HepG2 (cell line): ENCODE measurements around the gene SHBG. TPM values are rescaled to one million over a fixed set of nuclear protein-coding genes. Genes with fewer than 3 reads are reported as not detected.

Experiments
- HIC2 ChIP-seq: sonication (generic); formaldehyde crosslinking; IDR thresholded peaks from 2 replicates; pipeline ENCODE4 v1.9.0; 2022; ENCODE audit warnings: low read depth, missing genetic modification reagents
- IRF2 ChIP-seq: IDR thresholded peaks from 2 replicates; pipeline ENCODE4 v1.6.1; 2018; ENCODE audit warnings: missing genetic modification reagents, missing compliant biosample characterization
- MTA1 ChIP-seq: sonication (generic); formaldehyde crosslinking; IDR thresholded peaks from 2 replicates; pipeline ENCODE4 v1.4.0; 2020; ENCODE audit warnings: missing genetic modification reagents, mild to moderate bottlenecking, borderline replicate concordance
- NFE2L1 ChIP-seq: sonication (generic); formaldehyde crosslinking; IDR thresholded peaks from 2 replicates; pipeline ENCODE4 v1.4.0; 2020; ENCODE audit warnings: missing genetic modification reagents, mild to moderate bottlenecking, borderline replicate concordance
- RBFOX2 ChIP-seq: fragments of 200-400 bp; formaldehyde crosslinking; IDR thresholded peaks from 2 replicates; pipeline ENCODE4 v1.6.1; 2017; ENCODE audit warnings: low read depth, mild to moderate bottlenecking, low read length
- THRA ChIP-seq: sonication (generic); formaldehyde crosslinking; IDR thresholded peaks from 2 replicates; pipeline ENCODE4 v1.4.0; 2020; ENCODE audit warnings: missing genetic modification reagents, borderline replicate concordance
- TSC22D2 ChIP-seq: sonication (generic); formaldehyde crosslinking; IDR thresholded peaks from 2 replicates; pipeline ENCODE4 v1.5.1; 2020; ENCODE audit warnings: missing genetic modification reagents, mild to moderate bottlenecking, borderline replicate concordance
- ZFP36L1 ChIP-seq: sonication (generic); formaldehyde crosslinking; IDR thresholded peaks from 2 replicates; pipeline ENCODE4 v1.8.0; 2022; ENCODE audit warnings: mild to moderate bottlenecking, missing genetic modification reagents, moderate library complexity
- ZFY ChIP-seq: sonication (generic); formaldehyde crosslinking; IDR thresholded peaks from 2 replicates; pipeline ENCODE4 v1.4.0; 2020; ENCODE audit warnings: missing genetic modification reagents
- ZNF10 ChIP-seq: sonication (generic); formaldehyde crosslinking; IDR thresholded peaks from 2 replicates; pipeline ENCODE4 v1.4.0; 2020; ENCODE audit warnings: mild to moderate bottlenecking, low read depth, missing genetic modification reagents, borderline replicate concordance
- ZNF615 ChIP-seq: sonication (generic); formaldehyde crosslinking; IDR thresholded peaks from 2 replicates; pipeline ENCODE4 v1.5.0; 2020; ENCODE audit warnings: mild to moderate bottlenecking, missing genetic modification reagents, borderline replicate concordance
- ZNF850 ChIP-seq: sonication (generic); formaldehyde crosslinking; conservative IDR thresholded peaks from 2 replicates; pipeline ENCODE4 v1.9.0; 2021; ENCODE audit warnings: mild to moderate bottlenecking, missing genetic modification reagents
- ZSCAN20 ChIP-seq: sonication (generic); formaldehyde crosslinking; IDR thresholded peaks from 2 replicates; pipeline ENCODE4 v1.4.0; 2020; ENCODE audit warnings: missing genetic modification reagents, mild to moderate bottlenecking, borderline replicate concordance
- polyA plus RNA-seq, 8 experiments: library from polyadenylated mRNA; depleted of rRNA in 3 of 8; stranded (reverse) in 7 of 8; unstranded in 1 of 8; fragments of >200 nt; fragmentation: Illumina TruSeq in 4 of 8; extraction: Trizol in 4 of 8; gene quantifications; 2 replicates each; pipeline versions ENCODE4 v1.2.1 to v1.2.3, GENCODE V29; 2011 to 2016; ENCODE audit warnings: low read depth in 4 of 8, missing spikeins in 1 of 8, mixed read lengths in 1 of 8; ENCODE audit not compliant: insufficient read depth in 1 of 8
- total RNA-seq, 5 experiments: library from RNA; depleted of rRNA; stranded (reverse); fragments of >200 nt; fragmentation: Illumina TruSeq; extraction: Trizol; gene quantifications; 2 replicates each; pipeline ENCODE4 v1.2.3, GENCODE V29; 2016; ENCODE audit warnings: low read depth in 1 of 5
- TF ChIP-seq, protein P1 (sequence below): sonication (generic); IDR thresholded peaks from 2 replicates; pipeline ENCODE4 v1.6.1; 2016; ENCODE audit warnings: low read depth, borderline replicate concordance
- TF ChIP-seq, protein P2 (sequence below): sonication (generic); formaldehyde crosslinking; IDR thresholded peaks from 2 replicates; pipeline ENCODE4 v1.4.0; 2020; ENCODE audit warnings: missing genetic modification reagents, low read depth, mild to moderate bottlenecking, borderline replicate concordance
- TF ChIP-seq, protein P3 (sequence below): sonication (generic); formaldehyde crosslinking; IDR thresholded peaks from 2 replicates; pipeline ENCODE4 v1.4.0; 2020; ENCODE audit warnings: missing genetic modification reagents
- TF ChIP-seq, protein P4 (sequence below): sonication (generic); formaldehyde crosslinking; IDR thresholded peaks from 2 replicates; pipeline ENCODE4 v1.8.1; 2022; ENCODE audit warnings: low read depth, mild to moderate bottlenecking, missing genetic modification reagents

Gene SHBG
- total and polyA plus RNA-seq, 2 of the 13 experiments (the other 11 are each of a cell fraction or from before 2014, with no cell fraction given), result 4.0 to 6.1 TPM

GRCh38 chr17:7629939-7630571 lies at the start of gene SHBG (continued):
- TF ChIP-seq ZFY, result peak; percentile 55; the same call in 1 of the 2 replicates
- no peak for TF ChIP-seq ZNF10 (CRISPR knock-in tag)
- TF ChIP-seq THRA, result no peak
- TF ChIP-seq NFE2L1 (CRISPR knock-in tag), result no peak
- TF ChIP-seq, protein P1, sequence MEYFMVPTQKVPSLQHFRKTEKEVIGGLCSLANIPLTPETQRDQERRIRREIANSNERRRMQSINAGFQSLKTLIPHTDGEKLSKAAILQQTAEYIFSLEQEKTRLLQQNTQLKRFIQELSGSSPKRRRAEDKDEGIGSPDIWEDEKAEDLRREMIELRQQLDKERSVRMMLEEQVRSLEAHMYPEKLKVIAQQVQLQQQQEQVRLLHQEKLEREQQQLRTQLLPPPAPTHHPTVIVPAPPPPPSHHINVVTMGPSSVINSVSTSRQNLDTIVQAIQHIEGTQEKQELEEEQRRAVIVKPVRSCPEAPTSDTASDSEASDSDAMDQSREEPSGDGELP, result no peak
- TF ChIP-seq, protein P2, sequence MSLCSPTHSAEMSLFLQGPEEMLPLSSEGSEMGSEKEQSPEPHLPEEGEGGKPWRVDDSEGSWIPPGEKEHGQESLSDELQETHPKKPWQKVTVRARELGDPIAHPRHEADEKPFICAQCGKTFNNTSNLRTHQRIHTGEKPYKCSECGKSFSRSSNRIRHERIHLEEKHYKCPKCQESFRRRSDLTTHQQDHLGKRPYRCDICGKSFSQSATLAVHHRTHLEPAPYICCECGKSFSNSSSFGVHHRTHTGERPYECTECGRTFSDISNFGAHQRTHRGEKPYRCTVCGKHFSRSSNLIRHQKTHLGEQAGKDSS (CRISPR knock-in tag), result no peak
- no peak for TF ChIP-seq IRF2 (CRISPR knock-in tag)
- no peak for TF ChIP-seq TSC22D2
- no peak for TF ChIP-seq ZNF615
- TF ChIP-seq ZNF850, result no peak
- TF ChIP-seq RBFOX2, result no peak; the same call in 1 of the 2 replicates
- TF ChIP-seq MTA1 (CRISPR knock-in tag), result peak; percentile 76; the same call in 1 of the 2 replicates
- TF ChIP-seq HIC2 (CRISPR knock-in tag), result no peak
- TF ChIP-seq, protein P3, sequence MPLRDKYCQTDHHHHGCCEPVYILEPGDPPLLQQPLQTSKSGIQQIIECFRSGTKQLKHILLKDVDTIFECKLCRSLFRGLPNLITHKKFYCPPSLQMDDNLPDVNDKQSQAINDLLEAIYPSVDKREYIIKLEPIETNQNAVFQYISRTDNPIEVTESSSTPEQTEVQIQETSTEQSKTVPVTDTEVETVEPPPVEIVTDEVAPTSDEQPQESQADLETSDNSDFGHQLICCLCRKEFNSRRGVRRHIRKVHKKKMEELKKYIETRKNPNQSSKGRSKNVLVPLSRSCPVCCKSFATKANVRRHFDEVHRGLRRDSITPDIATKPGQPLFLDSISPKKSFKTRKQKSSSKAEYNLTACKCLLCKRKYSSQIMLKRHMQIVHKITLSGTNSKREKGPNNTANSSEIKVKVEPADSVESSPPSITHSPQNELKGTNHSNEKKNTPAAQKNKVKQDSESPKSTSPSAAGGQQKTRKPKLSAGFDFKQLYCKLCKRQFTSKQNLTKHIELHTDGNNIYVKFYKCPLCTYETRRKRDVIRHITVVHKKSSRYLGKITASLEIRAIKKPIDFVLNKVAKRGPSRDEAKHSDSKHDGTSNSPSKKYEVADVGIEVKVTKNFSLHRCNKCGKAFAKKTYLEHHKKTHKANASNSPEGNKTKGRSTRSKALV (CRISPR knock-in tag), result no peak
- TF ChIP-seq ZSCAN20 (CRISPR knock-in tag), result no peak
- no peak for TF ChIP-seq ZFP36L1 (CRISPR knock-in tag)
- TF ChIP-seq, protein P4, sequence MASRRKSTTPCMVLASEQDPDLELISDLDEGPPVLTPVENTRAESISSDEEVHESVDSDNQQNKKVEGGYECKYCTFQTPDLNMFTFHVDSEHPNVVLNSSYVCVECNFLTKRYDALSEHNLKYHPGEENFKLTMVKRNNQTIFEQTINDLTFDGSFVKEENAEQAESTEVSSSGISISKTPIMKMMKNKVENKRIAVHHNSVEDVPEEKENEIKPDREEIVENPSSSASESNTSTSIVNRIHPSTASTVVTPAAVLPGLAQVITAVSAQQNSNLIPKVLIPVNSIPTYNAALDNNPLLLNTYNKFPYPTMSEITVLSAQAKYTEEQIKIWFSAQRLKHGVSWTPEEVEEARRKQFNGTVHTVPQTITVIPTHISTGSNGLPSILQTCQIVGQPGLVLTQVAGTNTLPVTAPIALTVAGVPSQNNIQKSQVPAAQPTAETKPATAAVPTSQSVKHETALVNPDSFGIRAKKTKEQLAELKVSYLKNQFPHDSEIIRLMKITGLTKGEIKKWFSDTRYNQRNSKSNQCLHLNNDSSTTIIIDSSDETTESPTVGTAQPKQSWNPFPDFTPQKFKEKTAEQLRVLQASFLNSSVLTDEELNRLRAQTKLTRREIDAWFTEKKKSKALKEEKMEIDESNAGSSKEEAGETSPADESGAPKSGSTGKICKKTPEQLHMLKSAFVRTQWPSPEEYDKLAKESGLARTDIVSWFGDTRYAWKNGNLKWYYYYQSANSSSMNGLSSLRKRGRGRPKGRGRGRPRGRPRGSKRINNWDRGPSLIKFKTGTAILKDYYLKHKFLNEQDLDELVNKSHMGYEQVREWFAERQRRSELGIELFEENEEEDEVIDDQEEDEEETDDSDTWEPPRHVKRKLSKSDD (CRISPR knock-in tag), result 0 out of 2 replicates have a peak, but pooled peaks have one; percentile 41
